Measurements from ENCODE around the gene MMP21.

The MMP21 gene

DNA sequence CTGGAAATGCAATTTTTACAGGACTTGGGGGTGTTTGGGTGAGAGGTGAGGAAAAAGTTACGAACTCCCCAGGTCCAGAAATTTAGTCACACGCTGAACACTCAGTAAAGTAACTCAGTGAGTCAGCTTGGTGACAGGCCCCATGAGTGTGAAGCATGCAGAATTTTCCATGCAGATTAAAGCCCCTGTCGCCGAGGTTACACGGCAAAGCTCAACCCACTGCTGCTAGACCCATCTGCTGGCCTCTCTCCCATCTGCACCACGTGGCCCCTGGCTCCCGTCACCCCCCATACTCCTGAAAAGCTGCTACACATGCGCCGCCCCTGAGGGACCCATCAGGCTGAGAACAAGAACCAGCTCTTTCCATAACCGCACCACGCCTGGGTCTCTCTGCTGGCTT is 7.0 kb upstream of the MMP21 start:
- Histone ChIP-seq H3K27me3 (ENCODE audit: low read depth, low read length) (no peaks in the 10 kb centered on the region), H3K79me2 (ENCODE audit: low read length) (no peaks in the 10 kb centered on the region), H3K27ac (ENCODE audit: low read length) (no peak overlapping the region), H4K20me1 (ENCODE audit: insufficient read depth, low read length) (no peaks in the 10 kb centered on the region), H3K9ac (ENCODE audit: low read length) (no peak overlapping the region), H3K4me1 (ENCODE audit: low read length) (peaks cover 32% of the 10 kb centered on the region), H3K36me3 (replicated peaks; ENCODE audit: low read depth, low read length) (no peaks in the 10 kb centered on the region), H3K4me3 (ENCODE audit: low read length) (no peak overlapping the region), H3K9me3 (ENCODE audit: insufficient read depth, low read length) (no peaks in the 10 kb centered on the region), H3K4me2 (ENCODE audit: low read length) (no peak overlapping the region), H2AFZ (ENCODE audit: low read depth, low read length) (no peak overlapping the region)
- TF ChIP-seq, protein P1, sequence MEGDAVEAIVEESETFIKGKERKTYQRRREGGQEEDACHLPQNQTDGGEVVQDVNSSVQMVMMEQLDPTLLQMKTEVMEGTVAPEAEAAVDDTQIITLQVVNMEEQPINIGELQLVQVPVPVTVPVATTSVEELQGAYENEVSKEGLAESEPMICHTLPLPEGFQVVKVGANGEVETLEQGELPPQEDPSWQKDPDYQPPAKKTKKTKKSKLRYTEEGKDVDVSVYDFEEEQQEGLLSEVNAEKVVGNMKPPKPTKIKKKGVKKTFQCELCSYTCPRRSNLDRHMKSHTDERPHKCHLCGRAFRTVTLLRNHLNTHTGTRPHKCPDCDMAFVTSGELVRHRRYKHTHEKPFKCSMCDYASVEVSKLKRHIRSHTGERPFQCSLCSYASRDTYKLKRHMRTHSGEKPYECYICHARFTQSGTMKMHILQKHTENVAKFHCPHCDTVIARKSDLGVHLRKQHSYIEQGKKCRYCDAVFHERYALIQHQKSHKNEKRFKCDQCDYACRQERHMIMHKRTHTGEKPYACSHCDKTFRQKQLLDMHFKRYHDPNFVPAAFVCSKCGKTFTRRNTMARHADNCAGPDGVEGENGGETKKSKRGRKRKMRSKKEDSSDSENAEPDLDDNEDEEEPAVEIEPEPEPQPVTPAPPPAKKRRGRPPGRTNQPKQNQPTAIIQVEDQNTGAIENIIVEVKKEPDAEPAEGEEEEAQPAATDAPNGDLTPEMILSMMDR (IDR thresholded peaks at IDR 0.05; ENCODE audit: low read depth, low read length) = no peak
- no peak for TF ChIP-seq EZH2phosphoT487 (IDR thresholded peaks at IDR 0.05; ENCODE audit: low read depth)

DNA sequence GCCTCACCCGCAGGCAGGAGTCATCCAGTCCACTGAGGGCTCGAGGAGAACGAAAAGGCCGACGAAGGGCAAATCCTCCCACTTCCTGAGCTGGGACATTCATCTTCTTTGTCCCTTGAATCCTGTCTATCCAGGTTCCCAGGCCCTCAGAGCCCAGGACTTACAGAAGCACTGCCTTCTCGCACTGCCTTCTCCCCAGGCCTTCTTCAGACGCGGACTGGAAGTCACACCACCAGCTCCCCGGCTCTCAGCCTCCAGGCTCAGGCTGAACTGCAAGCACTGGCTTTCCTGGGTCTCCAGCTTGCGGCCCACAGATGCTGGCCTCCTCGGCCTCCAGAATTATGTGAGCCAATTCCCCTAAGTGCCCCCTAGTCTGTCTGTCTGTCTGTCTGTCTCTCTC is 6.4 kb upstream of the MMP21 start:
- Histone ChIP-seq H4K20me1 (ENCODE audit: insufficient read depth, low read length) (no peaks in the 10 kb centered on the region), H3K9me3 (ENCODE audit: insufficient read depth, low read length) (no peaks in the 10 kb centered on the region), H3K4me3 (ENCODE audit: low read length) (no peak overlapping the region), H3K79me2 (ENCODE audit: low read length) (no peaks in the 10 kb centered on the region), H3K27me3 (ENCODE audit: low read depth, low read length) (no peaks in the 10 kb centered on the region), H3K36me3 (replicated peaks; ENCODE audit: low read depth, low read length) (no peaks in the 10 kb centered on the region), H3K9ac (ENCODE audit: low read length) (no peak overlapping the region), H2AFZ (ENCODE audit: low read depth, low read length) (no peak overlapping the region), H3K27ac (ENCODE audit: low read length) (no peak overlapping the region), H3K4me1 (ENCODE audit: low read length) (peaks cover 30% of the 10 kb centered on the region), H3K4me2 (ENCODE audit: low read length) (no peak overlapping the region)
- TF ChIP-seq, protein P1 (IDR thresholded peaks at IDR 0.05; ENCODE audit: low read depth, low read length) = no peak
- no peak for TF ChIP-seq EZH2phosphoT487 (IDR thresholded peaks at IDR 0.05; ENCODE audit: low read depth)

DNA sequence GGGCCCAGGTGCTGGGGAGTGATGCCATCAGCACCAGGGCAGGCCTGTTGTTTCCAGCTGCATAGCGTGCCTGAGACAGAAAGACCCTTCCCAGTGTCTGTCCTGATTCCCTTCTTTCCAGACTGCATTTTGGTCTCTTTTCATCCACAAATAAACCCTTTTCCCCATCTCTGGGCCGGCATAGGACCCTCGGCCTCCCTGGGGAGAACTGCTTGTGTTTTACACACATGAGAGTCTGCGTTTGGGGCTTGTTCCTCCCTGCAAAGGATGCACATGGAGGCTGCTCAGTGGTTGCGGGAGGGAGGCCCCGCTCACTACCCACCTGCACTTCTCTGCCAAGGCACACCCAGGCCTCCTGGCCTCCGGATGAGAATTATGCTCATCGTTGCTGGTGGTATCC is 5.8 kb upstream of the MMP21 start:
- Histone ChIP-seq H3K9me3 (ENCODE audit: insufficient read depth, low read length) (no peaks in the 10 kb centered on the region), H3K36me3 (replicated peaks; ENCODE audit: low read depth, low read length) (no peaks in the 10 kb centered on the region), H3K79me2 (ENCODE audit: low read length) (no peaks in the 10 kb centered on the region), H3K27ac (ENCODE audit: low read length) (no peak overlapping the region), H3K27me3 (ENCODE audit: low read depth, low read length) (no peaks in the 10 kb centered on the region), H3K4me3 (ENCODE audit: low read length) (no peak overlapping the region), H2AFZ (ENCODE audit: low read depth, low read length) (no peak overlapping the region), H3K4me2 (ENCODE audit: low read length) (no peak overlapping the region), H3K9ac (ENCODE audit: low read length) (no peak overlapping the region), H4K20me1 (ENCODE audit: insufficient read depth, low read length) (no peaks in the 10 kb centered on the region), H3K4me1 (ENCODE audit: low read length) (peaks cover 23% of the 10 kb centered on the region)
- TF ChIP-seq EZH2phosphoT487 (IDR thresholded peaks at IDR 0.05; ENCODE audit: low read depth) = no peak
- TF ChIP-seq, protein P1 (IDR thresholded peaks at IDR 0.05; ENCODE audit: low read depth, low read length) = no peak

DNA sequence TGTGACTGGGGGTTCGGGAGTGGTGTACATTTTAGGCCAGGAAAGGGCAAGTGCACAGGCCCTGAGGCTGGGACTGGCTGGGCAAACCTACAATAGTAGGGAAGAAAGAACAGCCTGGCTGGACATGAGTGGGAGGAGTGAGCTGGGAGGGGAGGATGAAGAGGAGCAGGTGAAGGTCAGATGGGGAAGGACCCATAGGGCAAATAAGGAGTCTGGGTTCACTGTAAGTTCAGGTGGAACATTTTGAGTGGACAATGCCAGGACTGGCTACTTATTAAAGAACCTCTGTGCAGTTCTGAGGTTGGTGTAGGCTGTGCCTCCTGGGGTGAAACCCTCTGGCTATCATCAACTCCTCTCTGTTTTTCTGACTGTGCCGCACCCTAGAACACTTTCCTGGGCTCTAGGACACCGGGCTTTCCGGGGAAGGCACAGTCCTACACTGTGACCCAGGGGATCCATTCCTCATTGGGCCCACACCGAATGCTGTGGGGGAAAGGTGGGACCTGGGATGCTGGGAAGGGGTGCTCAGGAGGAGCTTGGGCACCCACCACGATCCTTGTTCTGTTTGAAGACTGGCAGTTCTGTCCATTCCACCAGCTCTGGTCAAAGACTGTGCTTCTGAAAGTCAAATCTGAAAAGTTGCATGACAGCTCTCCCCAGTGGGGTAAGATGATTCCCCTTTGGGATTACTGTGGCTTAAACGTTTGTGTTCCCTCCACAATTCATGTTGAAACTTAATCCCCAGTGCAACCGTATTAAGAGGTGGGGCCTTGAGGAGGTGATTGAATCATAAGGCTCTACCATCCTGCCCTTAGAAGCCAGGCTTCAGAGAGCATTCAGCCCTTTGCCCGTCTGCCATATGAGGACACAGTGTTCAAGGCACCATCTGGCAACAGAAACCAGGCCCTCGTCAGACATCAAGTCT is 4.0 kb upstream of the MMP21 start:
- H3K4me1 ChIP-seq (ENCODE audit: low read length) = peaks cover 16% of the 10 kb centered on the region
- H3K36me3 ChIP-seq (replicated peaks; ENCODE audit: low read depth, low read length) = no peaks in the 10 kb centered on the region
- H2AFZ ChIP-seq (ENCODE audit: low read depth, low read length) = no peak overlapping the region
- no peaks in the 10 kb centered on the region for H3K27me3 ChIP-seq (ENCODE audit: low read depth, low read length)
- no peak overlapping the region for H3K9ac ChIP-seq (ENCODE audit: low read length)
- no peaks in the 10 kb centered on the region for H3K79me2 ChIP-seq (ENCODE audit: low read length)
- H3K27ac ChIP-seq (ENCODE audit: low read length) = no peak overlapping the region
- no peaks in the 10 kb centered on the region for H3K9me3 ChIP-seq (ENCODE audit: insufficient read depth, low read length)
- H3K4me2 ChIP-seq (ENCODE audit: low read length) = no peak overlapping the region
- no peak overlapping the region for H3K4me3 ChIP-seq (ENCODE audit: low read length)
- TF ChIP-seq EZH2phosphoT487 (IDR thresholded peaks at IDR 0.05; ENCODE audit: low read depth) = no peak
- TF ChIP-seq, protein P1 (IDR thresholded peaks at IDR 0.05; ENCODE audit: low read depth, low read length) = no peak
- H4K20me1 ChIP-seq (ENCODE audit: insufficient read depth, low read length) = no peaks in the 10 kb centered on the region

Data from OCI-LY3 (cell line).